ENCODE data around the gene PPIL6. TPM values are rescaled to one million over a fixed set of nuclear protein-coding genes. Genes with fewer than 3 reads are reported as not detected.

Gene PPIL6
- total RNA-seq, 4 donors from 2014 or later, result 1.2 to 16.5 (median 4.8) TPM

DNA sequence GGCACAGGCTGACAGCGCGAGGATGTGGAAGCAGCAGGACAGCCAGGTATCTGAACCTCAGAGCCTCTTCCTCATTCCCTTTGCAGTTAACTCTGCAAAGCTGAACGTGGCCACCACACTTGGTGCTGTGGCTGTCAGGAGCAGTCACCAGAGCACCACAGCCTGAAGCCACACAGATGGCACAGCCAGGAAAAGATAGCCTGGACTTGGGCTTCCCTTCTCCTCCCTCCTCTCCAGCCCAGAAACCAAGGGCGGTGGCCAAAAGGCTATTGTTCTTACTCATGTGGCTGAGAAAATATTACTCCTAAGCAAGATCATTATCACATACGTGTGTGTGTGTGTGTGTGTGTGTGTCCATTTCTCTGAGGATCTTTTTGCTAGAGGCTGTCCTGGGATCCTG, 97.9 kb downstream of the PPIL6 start:
- Histone ChIP-seq H3K4me3 (no peak overlapping the region), H3K4me1 (peaks cover 0 to 3% (median 0%) of the 10 kb centered on the region in 4 donors), H3K27ac (no peak overlapping the region), H3K27me3 (no peaks in the 10 kb centered on the region), H3K36me3 (peaks cover 0 to 6% (median 0%) of the 10 kb centered on the region in 3 donors), H3K9me3 (no peaks in the 10 kb centered on the region)
- TF ChIP-seq, protein P1, sequence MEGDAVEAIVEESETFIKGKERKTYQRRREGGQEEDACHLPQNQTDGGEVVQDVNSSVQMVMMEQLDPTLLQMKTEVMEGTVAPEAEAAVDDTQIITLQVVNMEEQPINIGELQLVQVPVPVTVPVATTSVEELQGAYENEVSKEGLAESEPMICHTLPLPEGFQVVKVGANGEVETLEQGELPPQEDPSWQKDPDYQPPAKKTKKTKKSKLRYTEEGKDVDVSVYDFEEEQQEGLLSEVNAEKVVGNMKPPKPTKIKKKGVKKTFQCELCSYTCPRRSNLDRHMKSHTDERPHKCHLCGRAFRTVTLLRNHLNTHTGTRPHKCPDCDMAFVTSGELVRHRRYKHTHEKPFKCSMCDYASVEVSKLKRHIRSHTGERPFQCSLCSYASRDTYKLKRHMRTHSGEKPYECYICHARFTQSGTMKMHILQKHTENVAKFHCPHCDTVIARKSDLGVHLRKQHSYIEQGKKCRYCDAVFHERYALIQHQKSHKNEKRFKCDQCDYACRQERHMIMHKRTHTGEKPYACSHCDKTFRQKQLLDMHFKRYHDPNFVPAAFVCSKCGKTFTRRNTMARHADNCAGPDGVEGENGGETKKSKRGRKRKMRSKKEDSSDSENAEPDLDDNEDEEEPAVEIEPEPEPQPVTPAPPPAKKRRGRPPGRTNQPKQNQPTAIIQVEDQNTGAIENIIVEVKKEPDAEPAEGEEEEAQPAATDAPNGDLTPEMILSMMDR (IDR thresholded peaks at IDR 0.05), result no peak
- TF ChIP-seq POLR2A (IDR thresholded peaks at IDR 0.05) (no peak), EP300 (IDR thresholded peaks at IDR 0.05) (no peak)
- DNase-seq (ENCODE audit: low spot score in 2 of 2), result no peak
- 87 to 88% methylated on average over 5 of the region's 5 CpGs for WGBS, 2 donors

DNA sequence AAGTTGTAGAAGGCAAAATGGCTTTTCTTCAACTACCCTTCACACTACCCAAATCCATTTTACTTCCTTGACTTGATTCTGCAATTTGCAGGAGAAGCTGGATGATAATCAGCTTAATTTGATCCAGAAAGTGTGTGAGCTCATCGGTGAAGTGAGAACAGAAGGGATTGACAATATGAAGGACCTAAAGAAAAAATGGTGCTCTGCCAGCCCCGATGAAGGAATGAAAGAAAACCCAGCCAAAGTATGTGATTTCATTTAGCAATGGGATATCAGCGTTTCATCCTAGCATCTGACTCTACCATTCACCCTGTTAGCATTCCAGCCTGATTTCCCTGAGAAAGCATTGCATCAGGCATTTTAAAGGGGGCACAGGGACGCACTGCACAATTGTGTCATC, 99.6 kb downstream of the PPIL6 start:
- Histone ChIP-seq H3K9me3 (no peaks in the 10 kb centered on the region), H3K27me3 (no peaks in the 10 kb centered on the region), H3K4me3 (no peak overlapping the region), H3K36me3 (peaks cover 0 to 6% (median 0%) of the 10 kb centered on the region in 3 donors), H3K27ac (no peak overlapping the region), H3K4me1 (no peaks in the 10 kb centered on the region)
- WGBS, 2 donors, result 81 to 88% methylated on average over 4 of the region's 4 CpGs
- DNase-seq (ENCODE audit: low spot score in 2 of 2), result no peak
- TF ChIP-seq POLR2A (IDR thresholded peaks at IDR 0.05), result no peak
- TF ChIP-seq, protein P1 (IDR thresholded peaks at IDR 0.05), result no peak
- no peak for TF ChIP-seq EP300 (IDR thresholded peaks at IDR 0.05)

Other genes with a start within 250 kb of the PPIL6 start
- 100 to 1,000 TPM; 119 to 175 (median 129) TPM for gene CD164, start 58.2 kb downstream of the PPIL6 start, total RNA-seq
- gene SMPD2, start 96 bp upstream of the PPIL6 start, total RNA-seq, result 10 to 100 TPM; 12.6 to 32.4 (median 17.1) TPM
- 10 to 100 TPM; 45.4 to 91.0 (median 70.3) TPM for gene MICAL1, start 15.1 kb upstream of the PPIL6 start, total RNA-seq
- 1 to 10 TPM; 6.5 to 9.6 (median 8.0) TPM for gene ZBTB24, start 42.6 kb upstream of the PPIL6 start, total RNA-seq

All from tibial nerve (tissue), 4 donors.